GM23248 (cell line): ENCODE measurements around the gene SMARCC1.

Source experiments
- EZH2 ChIP-seq: fragments of 200-600 bp; sonication (generic); IDR thresholded peaks from 2 replicates; pipeline ENCODE4 v1.6.1; 2018; ENCODE audit warnings: antibody characterized with exemption, mild to moderate bottlenecking; ENCODE audit not compliant: insufficient read depth, poor library complexity, severe bottlenecking
- EZH2phosphoT487 ChIP-seq: fragments of 200-600 bp; sonication (generic); IDR thresholded peaks from 2 replicates; pipeline ENCODE4 v1.6.1; 2018; ENCODE audit warnings: antibody characterized with exemption, moderate library complexity, mild to moderate bottlenecking, low read depth; ENCODE audit not compliant: insufficient read depth

- no peak for TF ChIP-seq EZH2phosphoT487
- TF ChIP-seq EZH2, result no peak
These were observed 245.3 kb downstream of the SMARCC1 start for GRCh38 chr3:47536221-47536891.
